ENCODE measurements around the gene ZBTB47.

ZBTB47 gene

DNA sequence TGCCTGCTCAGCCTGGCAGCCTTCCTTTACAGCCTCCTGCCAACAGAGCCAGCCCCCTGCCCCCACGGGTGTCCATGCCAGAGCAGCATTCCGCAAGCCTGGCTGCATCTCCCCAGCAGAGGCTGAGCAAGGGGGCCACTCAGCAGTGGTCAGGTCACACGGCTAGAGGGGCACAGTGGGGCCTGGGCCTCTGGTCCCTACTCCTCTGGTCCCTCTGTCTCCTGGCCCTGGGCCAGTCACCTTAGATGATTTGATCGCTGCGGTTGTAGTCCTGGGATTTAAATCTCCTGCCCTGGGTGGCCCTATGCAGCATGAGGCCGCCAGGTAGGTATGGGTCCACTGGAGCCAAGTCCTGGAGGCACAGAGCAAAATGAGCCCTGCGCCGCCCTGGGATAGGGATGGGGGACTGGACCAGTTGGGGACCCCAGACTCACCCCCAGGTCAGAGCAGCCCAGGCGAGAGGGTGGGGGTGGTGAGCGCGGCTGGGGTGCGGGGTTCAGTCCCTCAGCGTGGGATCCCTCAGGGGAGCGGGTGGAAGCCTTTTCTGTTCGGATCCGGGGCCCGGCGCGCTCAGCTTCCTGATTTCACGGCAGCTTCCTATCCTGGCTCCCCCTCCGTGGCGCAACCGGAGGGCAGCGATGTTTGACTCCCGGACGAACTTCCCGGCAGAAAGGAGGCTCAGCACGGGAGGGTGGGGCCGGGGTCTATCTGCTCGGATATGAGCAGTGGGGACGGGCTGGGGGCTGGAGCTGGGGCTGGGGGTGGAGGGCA is at the start of gene ZBTB47:
TSS of gene ZBTB47 (plus strand) at position 138 of the 771 bp plus-strand sequence. CDS start 4,659 bp downstream, outside the sequence.
- peak; percentile 25 for DNase-seq (ENCODE audit: low spot score)

GRCh38 chr3:42605546-42606173 is 47.8 kb upstream of the ZBTB47 start:
- no peak for DNase-seq (ENCODE audit: low spot score)

DNA sequence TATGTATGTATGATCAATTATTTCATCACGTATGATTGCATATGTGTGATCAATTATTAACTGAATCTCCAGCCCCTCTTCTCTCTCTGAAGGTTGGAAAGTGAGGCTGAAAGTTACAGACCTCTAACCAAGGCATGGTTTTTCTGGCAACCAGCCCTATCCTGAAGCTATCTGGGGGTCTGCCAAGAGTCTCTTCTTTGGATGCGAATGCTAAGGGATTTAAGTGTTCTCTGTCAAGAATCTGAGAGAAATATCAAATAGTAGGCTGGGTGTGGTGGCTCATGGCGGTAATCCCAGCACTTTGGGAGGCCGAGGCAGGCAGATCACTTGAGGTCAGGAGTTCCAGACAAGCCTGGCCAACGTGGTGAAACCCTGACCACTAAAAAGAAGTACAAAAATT is 44.9 kb upstream of the ZBTB47 start:
- DNase-seq (ENCODE audit: low spot score): no peak

- no peak for DNase-seq (ENCODE audit: low spot score)
Measured at GRCh38 chr3:42610976-42611375, 42.5 kb upstream of the ZBTB47 start.

- no peak for DNase-seq (ENCODE audit: low spot score)
Measured at GRCh38 chr3:42612217-42612616, 41.3 kb upstream of the ZBTB47 start.

DNA sequence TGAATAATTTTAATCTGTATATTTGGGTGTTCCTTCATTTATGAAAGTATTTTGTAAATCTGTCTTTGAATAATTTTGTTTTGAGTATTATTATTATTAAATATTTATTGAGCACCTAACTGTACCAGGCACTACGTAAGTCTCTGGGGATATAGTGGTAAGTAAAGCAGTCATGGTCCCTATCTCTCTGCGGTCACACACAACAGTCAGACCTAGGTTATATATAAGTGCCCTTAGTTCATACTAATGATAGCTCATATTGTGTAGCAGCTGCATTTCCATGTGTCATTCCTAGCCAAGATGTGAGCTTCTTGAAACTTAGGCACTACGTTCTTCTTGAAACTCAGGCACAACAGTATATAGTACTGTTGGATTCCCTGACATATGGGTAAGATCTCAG is 40.6 kb upstream of the ZBTB47 start:
- DNase-seq (ENCODE audit: low spot score): no peak

- no peak for DNase-seq (ENCODE audit: low spot score)
Measured at GRCh38 chr3:42613462-42613861, 40.0 kb upstream of the ZBTB47 start.

GRCh38 chr3:42631620-42632019 is 21.9 kb upstream of the ZBTB47 start:
- DNase-seq (ENCODE audit: low spot score): no peak

- no peak for DNase-seq (ENCODE audit: low spot score)
Measured at GRCh38 chr3:42632146-42632545, 21.4 kb upstream of the ZBTB47 start.

GRCh38 chr3:42633544-42633943 is 20.0 kb upstream of the ZBTB47 start:
- no peak for DNase-seq (ENCODE audit: low spot score)

DNA sequence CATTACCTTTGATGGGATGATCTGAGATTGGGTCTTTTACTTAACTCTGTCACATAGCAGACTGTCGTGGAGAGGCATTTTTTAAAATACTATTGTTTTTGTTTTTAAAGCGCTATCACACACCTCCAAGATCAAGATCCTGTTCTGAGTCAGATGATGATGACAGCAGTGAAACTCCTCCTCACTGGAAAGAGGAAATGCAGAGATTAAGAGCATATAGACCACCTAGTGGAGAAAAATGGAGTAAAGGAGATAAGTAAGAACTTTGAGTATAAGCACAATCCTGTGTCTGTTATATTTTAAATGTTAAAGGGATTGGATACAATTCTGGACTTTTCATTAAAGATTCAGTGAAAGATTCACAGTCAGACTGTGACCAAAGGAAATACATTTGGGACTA is 18.4 kb upstream of the ZBTB47 start:
- no peak for DNase-seq (ENCODE audit: low spot score)

DNA sequence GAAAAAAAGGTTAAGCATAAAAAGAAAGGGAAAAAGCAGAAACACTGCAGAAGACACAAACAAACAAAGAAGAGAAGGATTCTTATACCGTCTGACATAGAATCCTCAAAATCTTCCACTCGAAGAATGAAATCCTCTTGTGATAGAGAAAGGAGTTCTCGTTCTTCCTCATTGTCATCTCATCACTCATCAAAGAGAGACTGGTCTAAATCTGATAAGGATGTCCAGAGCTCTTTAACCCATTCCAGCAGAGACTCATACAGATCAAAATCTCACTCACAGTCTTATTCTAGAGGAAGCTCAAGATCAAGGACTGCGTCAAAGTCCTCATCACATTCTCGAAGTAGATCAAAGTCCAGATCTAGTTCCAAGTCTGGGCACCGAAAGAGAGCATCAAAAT is 16.5 kb upstream of the ZBTB47 start:
- DNase-seq (ENCODE audit: low spot score): no peak

DNA sequence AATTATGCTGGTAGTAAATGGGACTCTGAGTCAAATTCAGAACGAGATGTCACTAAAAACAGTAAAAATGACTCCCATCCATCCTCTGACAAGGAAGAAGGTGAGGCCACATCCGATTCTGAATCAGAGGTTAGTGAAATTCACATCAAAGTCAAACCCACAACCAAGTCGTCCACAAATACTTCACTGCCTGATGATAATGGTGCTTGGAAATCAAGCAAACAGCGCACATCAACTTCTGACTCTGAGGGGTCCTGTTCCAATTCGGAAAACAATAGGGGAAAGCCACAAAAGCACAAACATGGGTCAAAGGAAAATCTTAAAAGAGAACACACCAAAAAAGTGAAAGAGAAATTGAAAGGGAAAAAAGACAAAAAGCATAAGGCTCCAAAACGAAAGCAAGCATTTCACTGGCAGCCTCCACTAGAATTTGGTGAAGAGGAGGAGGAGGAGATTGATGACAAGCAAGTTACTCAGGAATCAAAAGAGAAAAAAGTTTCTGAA is 15.1 kb upstream of the ZBTB47 start:
- DNase-seq (ENCODE audit: low spot score): no peak

- DNase-seq (ENCODE audit: low spot score): no peak
Measured at GRCh38 chr3:42639192-42639591, 14.3 kb upstream of the ZBTB47 start.

DNA sequence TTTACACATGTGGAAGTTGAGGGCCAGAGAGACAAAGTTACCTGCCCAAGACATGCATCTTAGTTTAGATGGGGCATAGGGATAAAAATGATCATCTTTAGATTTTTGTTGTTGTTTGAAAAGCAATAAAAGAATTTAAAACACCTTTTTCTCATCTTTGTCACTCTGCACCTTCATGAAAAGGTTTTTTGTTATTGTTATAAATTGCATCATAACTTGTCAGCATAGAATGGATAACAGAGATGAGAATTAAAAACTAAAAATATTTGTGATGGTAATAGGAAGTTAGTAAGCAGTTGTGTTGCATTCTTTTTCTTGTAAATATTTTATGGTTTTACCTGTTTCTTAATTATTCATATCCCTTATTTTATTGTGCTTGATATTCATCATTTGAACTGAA is 13.4 kb upstream of the ZBTB47 start:
- DNase-seq (ENCODE audit: low spot score): no peak

DNA sequence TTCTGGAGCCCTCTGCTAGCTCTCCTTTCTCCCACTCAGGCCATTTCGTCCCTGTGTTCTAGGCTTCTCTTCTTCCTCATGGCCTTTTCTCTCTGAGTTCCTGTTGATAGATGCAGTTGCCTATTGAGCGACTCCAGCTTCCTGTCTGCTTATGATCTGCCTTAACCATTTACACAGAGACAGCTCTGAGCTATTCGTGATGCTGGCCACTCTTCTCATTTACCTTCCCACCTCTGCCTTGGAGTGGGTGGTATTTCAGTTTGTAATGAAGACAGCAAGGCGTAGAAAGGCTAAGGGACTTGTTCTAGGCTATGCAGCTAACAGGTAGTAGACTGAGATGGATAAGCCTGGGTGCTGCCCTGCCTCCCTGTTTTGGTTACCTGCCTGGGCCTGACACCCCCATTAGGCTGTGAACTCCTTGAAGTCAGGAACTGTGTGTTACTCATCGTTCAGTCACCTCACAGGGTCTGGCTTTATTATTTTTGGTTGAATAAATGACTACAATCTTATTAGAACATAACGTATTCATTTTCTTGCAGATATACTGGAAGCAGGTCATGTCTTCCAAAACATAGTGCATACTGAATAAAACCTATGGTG is 12.6 kb upstream of the ZBTB47 start:
- DNase-seq (ENCODE audit: low spot score): no peak

- no peak for DNase-seq (ENCODE audit: low spot score)
Measured at GRCh38 chr3:42647821-42648459, 5.6 kb upstream of the ZBTB47 start.

DNA sequence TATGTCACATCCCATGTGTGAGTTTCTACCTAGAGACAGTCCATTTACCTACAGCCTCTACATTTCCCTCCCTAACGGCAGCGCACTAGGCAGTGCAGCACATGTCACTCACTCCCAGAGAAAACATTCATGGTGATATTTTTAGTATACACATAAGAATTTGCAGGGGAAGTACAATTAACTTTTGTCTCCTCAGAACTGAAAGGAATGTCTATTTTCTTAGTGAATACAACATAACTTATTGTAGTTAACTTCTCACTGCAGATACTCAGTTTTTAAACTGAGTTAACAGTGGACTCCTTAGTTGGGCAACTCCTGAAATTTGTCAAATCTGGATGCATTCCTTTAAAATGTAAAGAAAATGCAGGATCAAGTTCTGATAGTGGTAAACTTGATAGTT is 4.5 kb upstream of the ZBTB47 start:
- DNase-seq (ENCODE audit: low spot score): no peak

DNA sequence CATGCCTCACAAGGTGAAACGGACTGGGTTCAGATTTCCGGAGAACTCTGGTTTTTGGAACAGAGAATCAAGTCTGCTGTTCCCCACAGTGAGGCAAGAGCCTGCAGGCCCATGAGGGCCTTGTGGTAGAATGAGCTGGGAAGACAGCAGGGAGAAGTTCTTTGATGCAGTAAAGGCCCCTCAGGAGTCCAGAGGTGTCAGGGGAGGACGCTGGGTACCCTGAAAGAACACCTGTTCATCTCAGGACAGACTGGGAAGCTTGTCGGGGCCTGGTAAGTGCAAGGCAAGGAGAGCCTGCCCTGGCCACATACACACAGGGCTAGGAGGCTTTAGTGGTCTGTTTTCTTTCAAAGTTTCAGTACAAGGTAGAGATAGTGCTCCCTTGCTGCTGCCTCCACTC is 3.7 kb upstream of the ZBTB47 start:
- no peak for DNase-seq (ENCODE audit: low spot score)

DNA sequence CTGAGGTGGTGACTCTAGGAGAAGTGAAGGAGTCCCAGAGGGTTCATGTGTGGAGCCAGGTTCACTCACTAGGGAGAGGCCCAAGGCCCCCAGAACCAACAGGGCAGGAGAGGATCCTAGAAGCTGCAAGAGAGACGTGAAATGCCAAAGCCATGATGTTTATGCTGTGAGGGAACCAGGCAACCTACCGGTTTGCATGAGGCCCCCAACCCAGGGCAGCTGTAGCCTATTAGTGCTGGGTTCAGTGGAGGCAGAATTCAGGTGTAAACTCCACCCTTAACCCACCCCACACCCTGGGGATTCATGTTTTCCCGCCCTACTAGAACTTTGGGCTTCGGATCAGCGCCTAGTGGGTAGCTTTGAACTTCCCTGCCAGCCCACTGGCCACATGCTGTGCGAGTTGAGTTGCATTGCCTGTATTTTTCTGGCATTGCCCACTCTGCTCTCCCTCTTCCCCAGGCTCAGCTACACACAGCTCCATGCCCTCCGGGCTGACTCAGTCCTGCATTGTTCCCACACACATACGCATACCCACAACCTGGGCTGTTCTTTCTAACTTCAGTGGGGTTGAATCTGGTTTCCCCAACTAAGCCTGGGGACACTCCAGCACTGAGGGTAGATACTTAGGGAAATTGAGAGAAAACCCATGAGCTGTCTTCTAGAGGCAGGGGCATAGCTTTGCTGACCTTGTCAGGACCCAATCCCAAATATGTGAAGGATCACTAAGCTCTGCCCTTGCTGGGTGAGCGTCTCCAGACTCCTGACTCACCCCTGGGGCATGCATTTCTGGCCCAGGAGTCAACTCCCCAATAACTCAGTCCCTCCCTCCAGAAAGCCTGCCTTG is 2.0 kb upstream of the ZBTB47 start:
- no peak for DNase-seq (ENCODE audit: low spot score)

- no peak for DNase-seq (ENCODE audit: low spot score)
Measured at GRCh38 chr3:42652251-42652610, 1.3 kb upstream of the ZBTB47 start.

Measured in LoVo (cell line).